Measurements from ENCODE around the gene UNK. TPM values are rescaled to one million over a fixed set of nuclear protein-coding genes. Genes with fewer than 3 reads are reported as not detected.
A peak's percentile ranks its signal among the peaks of the same experiment; 100 is the strongest.

The UNK gene
- total RNA-seq, 2 donors from 2014 or later: 31.0 to 51.7 TPM

DNA sequence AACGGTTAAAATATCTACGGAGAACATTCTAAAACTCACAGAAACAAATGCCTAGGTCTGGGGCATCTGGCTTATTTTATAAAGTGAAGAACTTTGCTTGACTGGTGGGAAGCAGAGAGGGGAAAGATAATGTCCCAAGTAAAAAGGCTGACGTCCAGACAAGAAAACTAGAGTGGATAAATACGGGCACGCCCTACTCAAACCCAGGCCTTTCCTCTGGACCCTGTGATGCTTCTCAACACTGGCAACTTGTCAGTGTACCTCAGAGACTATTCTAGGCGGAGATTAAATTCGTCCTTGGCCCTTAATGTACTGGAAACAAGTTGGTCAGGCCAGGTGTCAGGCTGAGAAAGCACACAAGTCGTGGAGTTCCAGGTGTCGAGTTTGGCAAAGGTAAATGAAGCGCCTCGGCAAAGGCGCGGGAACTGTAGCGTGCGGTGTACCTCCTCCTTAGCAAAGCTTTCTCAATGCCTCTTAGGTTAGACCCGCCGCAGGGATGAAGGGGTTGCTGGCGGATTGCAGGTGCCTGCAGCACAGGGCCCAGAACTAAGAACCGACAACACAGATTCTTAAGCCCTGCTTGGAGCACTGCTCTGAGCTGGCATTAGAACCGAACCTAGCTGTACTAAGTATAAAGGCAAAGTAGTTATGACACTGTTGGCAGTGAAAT is 668 bp upstream of the UNK start:
- Histone ChIP-seq H3K27me3 (replicated peaks; ENCODE audit: insufficient read depth) (no peaks in the 10 kb centered on the region), H3K36me3 (peaks cover under 1% of the 10 kb centered on the region), H3K4me3 (peak overlapping the region; percentile 77), H3K27ac (peak overlapping the region; percentile 94 to 97), H3K9me3 (no peaks in the 10 kb centered on the region), H3K4me1 (ENCODE audit: control insufficient read depth in 1 of 2, low read depth in 2 of 2) (peaks cover 7 to 51% of the 10 kb centered on the region in 2 donors)
- ATAC-seq (ENCODE audit: insufficient number of reproducible peaks, low FRiP score, low read depth) (no peak), DNase-seq (ENCODE audit: low spot score) (no peak)
- no peak for TF ChIP-seq CTCF (IDR thresholded peaks at IDR 0.05)

DNA sequence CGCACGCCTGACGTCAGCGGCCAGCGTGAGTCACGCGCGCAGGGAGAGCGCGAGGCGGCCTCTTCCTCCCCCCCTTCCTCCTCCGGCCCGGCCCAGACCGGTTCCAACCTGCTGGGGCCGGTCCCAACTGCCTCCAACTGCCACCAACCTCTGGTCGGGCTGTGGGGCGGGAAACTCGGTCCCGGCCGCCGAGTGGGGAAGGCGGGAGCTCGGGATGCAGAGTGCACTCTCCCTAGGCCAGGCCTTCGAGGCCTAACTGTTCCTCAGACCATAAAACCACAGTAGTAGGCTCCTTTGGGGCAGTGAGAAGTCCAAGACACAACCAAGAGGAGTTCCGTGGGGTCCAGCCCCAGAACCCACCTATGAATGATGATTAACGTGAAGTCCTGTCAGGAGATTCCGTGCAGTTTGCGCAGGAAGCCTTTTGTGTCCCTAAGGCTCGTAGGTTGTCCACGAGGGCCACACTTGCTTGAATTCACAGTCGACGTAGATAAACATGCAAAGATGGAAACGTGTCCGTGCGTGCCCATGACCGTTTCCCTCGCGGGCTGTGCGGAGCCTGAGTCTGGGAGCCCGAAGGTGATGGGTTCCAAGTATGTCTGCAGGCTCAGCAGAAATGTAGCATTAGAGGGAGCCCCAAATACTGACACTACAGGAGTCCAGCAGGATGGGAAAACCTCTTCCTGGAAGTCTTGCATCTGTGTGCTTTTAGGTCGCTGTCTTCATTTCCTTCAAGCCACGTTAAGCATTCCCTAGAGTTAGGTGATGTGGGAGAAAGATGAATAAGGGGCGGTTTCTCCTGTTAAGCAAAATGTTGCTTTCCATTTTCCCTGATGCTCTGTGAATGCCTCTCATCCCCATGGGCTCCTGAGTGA is 647 bp downstream of the UNK start:
- Histone ChIP-seq H3K27me3 (replicated peaks; ENCODE audit: insufficient read depth) (no peaks in the 10 kb centered on the region), H3K4me3 (peak overlapping the region; percentile 77), H3K36me3 (no peaks in the 10 kb centered on the region), H3K9me3 (no peaks in the 10 kb centered on the region), H3K27ac (peak overlapping the region; percentile 94 to 97), H3K4me1 (ENCODE audit: control insufficient read depth in 1 of 2, low read depth in 2 of 2) (peaks cover 7 to 51% of the 10 kb centered on the region in 2 donors)
- DNase-seq (ENCODE audit: low spot score) (peak; percentile 67), ATAC-seq (ENCODE audit: insufficient number of reproducible peaks, low FRiP score, low read depth) (peak; percentile 71)
- no peak for TF ChIP-seq CTCF (IDR thresholded peaks at IDR 0.05)

- no peaks in the 10 kb centered on the region for H3K27me3 ChIP-seq (replicated peaks; ENCODE audit: insufficient read depth)
- no peak overlapping the region for H3K4me3 ChIP-seq
- no peak for TF ChIP-seq CTCF (IDR thresholded peaks at IDR 0.05)
- H3K4me1 ChIP-seq (ENCODE audit: control insufficient read depth in 1 of 2, low read depth in 2 of 2): peaks cover 0 to 20% of the 10 kb centered on the region in 2 donors
- no peaks in the 10 kb centered on the region for H3K36me3 ChIP-seq
- H3K9me3 ChIP-seq: no peaks in the 10 kb centered on the region
- no peak overlapping the region for H3K27ac ChIP-seq
- no peak for DNase-seq (ENCODE audit: low spot score)
- no peak for ATAC-seq (ENCODE audit: insufficient number of reproducible peaks, low FRiP score, low read depth)
These were observed 6.6 kb downstream of the UNK start for GRCh38 chr17:75791254-75791653.

- Histone ChIP-seq H3K27ac (no peak overlapping the region), H3K27me3 (replicated peaks; ENCODE audit: insufficient read depth) (no peaks in the 10 kb centered on the region), H3K4me1 (ENCODE audit: control insufficient read depth in 1 of 2, low read depth in 2 of 2) (no peaks in the 10 kb centered on the region), H3K36me3 (peaks cover 8% of the 10 kb centered on the region), H3K4me3 (no peak overlapping the region), H3K9me3 (no peaks in the 10 kb centered on the region)
- no peak for ATAC-seq (ENCODE audit: insufficient number of reproducible peaks, low FRiP score, low read depth)
- DNase-seq (ENCODE audit: low spot score): no peak
- TF ChIP-seq CTCF (IDR thresholded peaks at IDR 0.05): no peak
These were observed 8.9 kb downstream of the UNK start for GRCh38 chr17:75793460-75793859.

- peaks cover 12% of the 10 kb centered on the region for H3K36me3 ChIP-seq
- H3K27me3 ChIP-seq (replicated peaks; ENCODE audit: insufficient read depth): no peaks in the 10 kb centered on the region
- ATAC-seq (ENCODE audit: insufficient number of reproducible peaks, low FRiP score, low read depth) (no peak), DNase-seq (ENCODE audit: low spot score) (no peak)
- no peak overlapping the region for H3K4me3 ChIP-seq
- TF ChIP-seq CTCF (IDR thresholded peaks at IDR 0.05): no peak
- no peaks in the 10 kb centered on the region for H3K4me1 ChIP-seq (ENCODE audit: control insufficient read depth in 1 of 2, low read depth in 2 of 2)
- no peak overlapping the region for H3K27ac ChIP-seq
- no peaks in the 10 kb centered on the region for H3K9me3 ChIP-seq
These were observed 11.4 kb downstream of the UNK start for GRCh38 chr17:75795820-75796607.
